ENCODE data around the gene HUWE1. TPM values are rescaled to one million over a fixed set of nuclear protein-coding genes. Genes with fewer than 3 reads are reported as not detected.
A peak's percentile ranks its signal among the peaks of the same experiment; 100 is the strongest.

Gene HUWE1
- total and polyA plus RNA-seq, 2 donors (not counting 1 experiment from before 2014, with no cell fraction given), result 45.2 to 210 TPM

Small RNA genes lying within 50 kb of the gene (small RNA-seq; reads per million reads assigned to genes)
- gene MIR98 (ENCODE audit: insufficient read length, low read depth, low replicate concordance) (4.9 reads per million, percentile 68 among the genes with 10 or more reads in this experiment), gene MIRLET7F2 (ENCODE audit: insufficient read length, low read depth, low replicate concordance) (16.5 reads per million, percentile 88 among the genes with 10 or more reads in this experiment)
